Esophagus squamous epithelium (tissue), 4 donors: ENCODE measurements around the gene IFNG.

Experiments used
- POLR2A ChIP-seq, 4 donors: fragments of 450-650 bp; IDR thresholded peaks; one replicate each; pipeline ENCODE4 v1.6.1; 2017; ENCODE audit warnings: antibody characterized with exemption in 4 of 4, mild to moderate bottlenecking in 4 of 4, moderate library complexity in 3 of 4
- TF ChIP-seq, protein P1 (sequence below), 6 experiments: fragments of 450-650 bp in 4 of 6; fragments of 200-600 bp in 2 of 6; sonication (generic) in 2 of 6; IDR thresholded peaks; one replicate each; pipeline ENCODE4 v1.5.1; 2016 to 2019; ENCODE audit warnings: antibody characterized with exemption in 6 of 6, mild to moderate bottlenecking in 4 of 6, moderate library complexity in 4 of 6

DNA sequence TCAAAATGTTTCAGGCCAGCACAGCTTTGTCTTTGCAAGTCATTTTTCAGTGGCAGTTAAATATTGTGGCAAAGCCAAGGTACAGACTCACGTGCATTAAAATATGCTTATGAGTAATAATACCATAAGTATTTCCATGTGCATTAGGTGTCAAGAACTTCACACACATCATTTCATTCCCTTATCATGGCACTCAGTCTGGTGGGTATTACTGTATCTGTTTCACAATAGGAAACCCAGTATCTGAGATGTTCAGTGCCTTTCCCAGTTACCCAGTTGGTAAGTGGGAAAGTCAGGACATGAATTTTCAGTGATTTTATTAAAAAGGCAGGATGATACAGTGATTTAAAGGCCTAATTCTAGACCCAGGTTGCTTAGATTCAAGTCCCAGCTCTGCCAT, 52.9 kb downstream of the IFNG start:
- no peak for TF ChIP-seq POLR2A (IDR thresholded peaks at IDR 0.05)
- TF ChIP-seq, protein P1, sequence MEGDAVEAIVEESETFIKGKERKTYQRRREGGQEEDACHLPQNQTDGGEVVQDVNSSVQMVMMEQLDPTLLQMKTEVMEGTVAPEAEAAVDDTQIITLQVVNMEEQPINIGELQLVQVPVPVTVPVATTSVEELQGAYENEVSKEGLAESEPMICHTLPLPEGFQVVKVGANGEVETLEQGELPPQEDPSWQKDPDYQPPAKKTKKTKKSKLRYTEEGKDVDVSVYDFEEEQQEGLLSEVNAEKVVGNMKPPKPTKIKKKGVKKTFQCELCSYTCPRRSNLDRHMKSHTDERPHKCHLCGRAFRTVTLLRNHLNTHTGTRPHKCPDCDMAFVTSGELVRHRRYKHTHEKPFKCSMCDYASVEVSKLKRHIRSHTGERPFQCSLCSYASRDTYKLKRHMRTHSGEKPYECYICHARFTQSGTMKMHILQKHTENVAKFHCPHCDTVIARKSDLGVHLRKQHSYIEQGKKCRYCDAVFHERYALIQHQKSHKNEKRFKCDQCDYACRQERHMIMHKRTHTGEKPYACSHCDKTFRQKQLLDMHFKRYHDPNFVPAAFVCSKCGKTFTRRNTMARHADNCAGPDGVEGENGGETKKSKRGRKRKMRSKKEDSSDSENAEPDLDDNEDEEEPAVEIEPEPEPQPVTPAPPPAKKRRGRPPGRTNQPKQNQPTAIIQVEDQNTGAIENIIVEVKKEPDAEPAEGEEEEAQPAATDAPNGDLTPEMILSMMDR (IDR thresholded peaks at IDR 0.05): no peak
